Measurements from ENCODE around the gene RNU5B-1. TPM values are rescaled to one million over a fixed set of nuclear protein-coding genes. Genes with fewer than 3 reads are reported as not detected.

Gene RNU5B-1
- total and polyA plus RNA-seq, 9 of the 15 experiments (the other 6 are each of a cell fraction or from before 2014, with no cell fraction given): 14.2 TPM; not detected in 8

DNA sequence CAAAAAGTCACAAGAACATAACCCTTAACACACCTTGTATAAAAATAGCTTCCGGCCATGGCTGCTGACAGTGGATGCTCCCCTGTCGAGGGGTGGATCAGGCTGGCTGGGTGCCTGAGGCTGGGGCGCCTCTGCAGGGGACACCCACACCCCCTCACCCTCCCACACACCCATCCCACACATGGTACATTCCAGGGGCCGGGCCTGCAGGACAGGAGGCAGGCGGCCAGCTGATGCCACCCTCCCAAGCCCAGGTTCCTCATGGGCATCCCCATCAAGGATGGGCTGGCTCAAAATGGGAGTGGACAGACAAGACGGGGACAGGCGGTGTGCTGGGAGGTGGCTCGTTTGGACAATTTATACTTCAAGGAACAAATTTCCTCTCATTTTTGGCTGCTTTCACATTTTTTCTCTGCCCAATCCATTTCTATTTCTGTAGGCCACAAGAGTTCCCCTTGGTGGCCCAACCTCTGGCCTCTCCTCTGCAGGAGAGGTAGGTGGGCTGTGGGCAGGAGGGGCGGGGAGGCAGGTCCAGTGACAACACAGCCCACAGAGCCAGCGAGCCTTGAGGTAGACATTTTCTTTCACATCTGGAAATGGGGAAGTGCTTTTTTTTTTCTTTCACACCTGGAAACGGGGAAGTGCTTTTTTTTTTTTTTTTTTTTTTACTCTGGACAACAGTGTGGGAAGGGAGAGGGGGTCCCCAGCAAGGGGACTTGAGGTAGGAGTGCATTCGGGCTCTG is 23.3 kb downstream of the RNU5B-1 start (continued):
- TF ChIP-seq NFIX (CRISPR knock-in tag; IDR thresholded peaks at IDR 0.05; ENCODE audit: low read depth): no peak
- TF ChIP-seq SPI1 (IDR thresholded peaks at IDR 0.05; ENCODE audit: borderline replicate concordance, low read depth, low read length): peak; percentile 96
- TF ChIP-seq, protein P1, sequence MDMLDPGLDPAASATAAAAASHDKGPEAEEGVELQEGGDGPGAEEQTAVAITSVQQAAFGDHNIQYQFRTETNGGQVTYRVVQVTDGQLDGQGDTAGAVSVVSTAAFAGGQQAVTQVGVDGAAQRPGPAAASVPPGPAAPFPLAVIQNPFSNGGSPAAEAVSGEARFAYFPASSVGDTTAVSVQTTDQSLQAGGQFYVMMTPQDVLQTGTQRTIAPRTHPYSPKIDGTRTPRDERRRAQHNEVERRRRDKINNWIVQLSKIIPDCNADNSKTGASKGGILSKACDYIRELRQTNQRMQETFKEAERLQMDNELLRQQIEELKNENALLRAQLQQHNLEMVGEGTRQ (CRISPR knock-in tag; IDR thresholded peaks at IDR 0.05): no peak
- TF ChIP-seq EGR1 (conservative IDR thresholded peaks at IDR 0.05): peak; percentile 52; the same call in 1 of the 2 replicates
- TF ChIP-seq, protein P2, sequence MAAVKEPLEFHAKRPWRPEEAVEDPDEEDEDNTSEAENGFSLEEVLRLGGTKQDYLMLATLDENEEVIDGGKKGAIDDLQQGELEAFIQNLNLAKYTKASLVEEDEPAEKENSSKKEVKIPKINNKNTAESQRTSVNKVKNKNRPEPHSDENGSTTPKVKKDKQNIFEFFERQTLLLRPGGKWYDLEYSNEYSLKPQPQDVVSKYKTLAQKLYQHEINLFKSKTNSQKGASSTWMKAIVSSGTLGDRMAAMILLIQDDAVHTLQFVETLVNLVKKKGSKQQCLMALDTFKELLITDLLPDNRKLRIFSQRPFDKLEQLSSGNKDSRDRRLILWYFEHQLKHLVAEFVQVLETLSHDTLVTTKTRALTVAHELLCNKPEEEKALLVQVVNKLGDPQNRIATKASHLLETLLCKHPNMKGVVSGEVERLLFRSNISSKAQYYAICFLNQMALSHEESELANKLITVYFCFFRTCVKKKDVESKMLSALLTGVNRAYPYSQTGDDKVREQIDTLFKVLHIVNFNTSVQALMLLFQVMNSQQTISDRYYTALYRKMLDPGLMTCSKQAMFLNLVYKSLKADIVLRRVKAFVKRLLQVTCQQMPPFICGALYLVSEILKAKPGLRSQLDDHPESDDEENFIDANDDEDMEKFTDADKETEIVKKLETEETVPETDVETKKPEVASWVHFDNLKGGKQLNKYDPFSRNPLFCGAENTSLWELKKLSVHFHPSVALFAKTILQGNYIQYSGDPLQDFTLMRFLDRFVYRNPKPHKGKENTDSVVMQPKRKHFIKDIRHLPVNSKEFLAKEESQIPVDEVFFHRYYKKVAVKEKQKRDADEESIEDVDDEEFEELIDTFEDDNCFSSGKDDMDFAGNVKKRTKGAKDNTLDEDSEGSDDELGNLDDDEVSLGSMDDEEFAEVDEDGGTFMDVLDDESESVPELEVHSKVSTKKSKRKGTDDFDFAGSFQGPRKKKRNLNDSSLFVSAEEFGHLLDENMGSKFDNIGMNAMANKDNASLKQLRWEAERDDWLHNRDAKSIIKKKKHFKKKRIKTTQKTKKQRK (IDR thresholded peaks at IDR 0.05; ENCODE audit: borderline replicate concordance, low read depth, low read length): no peak
- no peak for TF ChIP-seq TCF3 (CRISPR knock-in tag; IDR thresholded peaks at IDR 0.05)
- TF ChIP-seq ZKSCAN3 (CRISPR knock-in tag; IDR thresholded peaks at IDR 0.05): no peak
- TF ChIP-seq HIVEP1 (CRISPR knock-in tag; IDR thresholded peaks at IDR 0.05): no peak
- no peak for TF ChIP-seq TEAD2 (tag; IDR thresholded peaks at IDR 0.05)
- TF ChIP-seq ZNF133 (CRISPR knock-in tag; IDR thresholded peaks at IDR 0.05): no peak
- TF ChIP-seq KAT8 (IDR thresholded peaks at IDR 0.05; ENCODE audit: low read depth): no peak

Data from K562 (cell line).